LoVo (cell line): ENCODE data around the gene CACNB2.

Experiments used
- DNase-seq: peaks from one replicate; pipeline ENCODE4 v3.0.0-alpha.2; 2016; ENCODE audit warnings: low spot score

CACNB2 gene

GRCh38 chr10:18455086-18455884, 315.1 kb downstream of the CACNB2 start:
- no peak for DNase-seq

DNA sequence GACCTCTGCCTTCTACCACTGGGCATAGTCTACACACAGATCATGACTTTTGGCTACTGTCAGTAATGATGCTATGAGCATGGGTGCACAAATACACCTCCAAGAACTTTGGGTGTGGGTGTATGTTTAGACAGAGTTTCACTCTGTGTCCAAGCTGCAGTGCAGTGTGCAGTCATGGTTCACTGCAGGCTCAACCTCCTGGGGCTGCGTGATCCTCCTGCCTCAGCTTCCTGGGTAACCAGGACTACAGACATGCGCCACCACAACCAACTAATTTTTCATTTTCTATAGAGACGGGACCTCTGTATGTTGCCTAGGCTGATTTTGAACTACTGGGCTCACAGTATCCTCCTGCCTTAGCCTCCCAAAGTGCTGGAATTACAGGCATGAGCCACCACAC, 316.8 kb downstream of the CACNB2 start:
- DNase-seq: no peak

DNA sequence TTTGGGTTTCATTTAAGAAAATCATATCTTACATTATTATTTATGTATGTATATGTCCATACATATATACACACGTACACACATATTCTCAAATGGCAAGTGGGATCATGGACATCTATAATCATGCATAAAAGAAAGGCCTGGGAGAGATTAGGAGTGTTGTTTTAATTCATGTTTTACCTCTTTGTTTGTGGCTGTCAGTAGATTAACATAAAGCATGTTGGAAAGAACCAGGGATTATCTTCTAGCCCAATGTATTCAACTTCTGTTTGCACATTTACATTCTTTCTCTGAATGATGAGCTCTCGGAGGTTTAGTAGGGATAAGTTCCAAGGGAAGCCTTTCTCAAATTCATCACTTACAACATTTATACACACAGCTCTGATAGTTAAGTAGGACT, 319.8 kb downstream of the CACNB2 start:
- DNase-seq: no peak

GRCh38 chr10:18463673-18464211, 323.5 kb downstream of the CACNB2 start:
- no peak for DNase-seq

- no peak for DNase-seq
Measured at GRCh38 chr10:18469125-18469524, 328.9 kb downstream of the CACNB2 start.

- DNase-seq: no peak
Measured at GRCh38 chr10:18472977-18473376, 332.8 kb downstream of the CACNB2 start.

DNA sequence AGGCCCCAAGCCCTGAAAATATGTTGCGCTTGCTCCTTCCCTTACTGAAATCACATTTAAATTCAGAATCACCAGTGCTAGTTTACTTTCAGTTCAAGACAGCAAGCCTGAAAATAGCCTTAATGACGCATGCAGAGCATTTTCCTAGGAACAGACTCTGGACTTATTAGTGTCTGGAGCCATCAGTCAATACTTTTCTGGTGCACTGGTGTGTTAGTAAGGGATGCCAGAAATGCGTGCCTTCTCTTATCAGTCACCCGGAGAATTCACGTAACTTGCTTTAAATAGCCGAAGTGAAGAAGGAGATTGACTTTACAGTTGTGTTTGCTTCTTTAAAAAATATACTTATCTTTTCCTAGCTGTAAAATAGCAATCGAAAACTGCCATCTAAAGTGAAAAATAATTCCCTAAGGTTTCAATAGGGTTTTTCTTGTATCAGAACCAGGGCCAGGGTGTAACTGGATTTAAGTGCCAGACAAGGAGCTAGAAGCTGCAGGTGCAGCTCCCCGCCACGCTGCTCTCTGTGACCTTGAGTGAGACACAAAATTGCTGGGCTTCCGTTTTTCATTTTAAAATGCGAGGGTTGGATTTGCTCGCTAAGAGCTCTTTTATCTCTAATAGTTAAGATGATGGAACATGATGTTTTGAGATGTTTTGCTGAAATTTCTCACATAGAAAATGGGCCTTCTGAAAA, 333.3 kb downstream of the CACNB2 start:
- no peak for DNase-seq

DNA sequence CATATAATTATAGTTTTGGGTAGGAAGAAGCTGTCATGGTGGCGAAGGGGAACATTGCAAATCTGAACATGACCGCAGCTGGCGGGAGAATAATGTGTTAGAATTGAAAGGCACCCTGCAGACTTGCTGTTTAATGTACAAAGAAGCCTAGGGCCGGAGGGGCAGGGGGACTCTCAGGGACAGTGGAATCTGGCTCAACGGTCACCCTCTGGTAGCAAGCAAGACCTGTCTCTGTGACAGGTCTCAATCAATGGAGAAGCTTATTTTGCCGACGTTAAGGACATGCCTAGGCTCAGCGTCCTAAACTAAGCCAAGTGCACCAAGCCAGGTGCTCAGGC, 333.9 kb downstream of the CACNB2 start:
- no peak for DNase-seq

DNA sequence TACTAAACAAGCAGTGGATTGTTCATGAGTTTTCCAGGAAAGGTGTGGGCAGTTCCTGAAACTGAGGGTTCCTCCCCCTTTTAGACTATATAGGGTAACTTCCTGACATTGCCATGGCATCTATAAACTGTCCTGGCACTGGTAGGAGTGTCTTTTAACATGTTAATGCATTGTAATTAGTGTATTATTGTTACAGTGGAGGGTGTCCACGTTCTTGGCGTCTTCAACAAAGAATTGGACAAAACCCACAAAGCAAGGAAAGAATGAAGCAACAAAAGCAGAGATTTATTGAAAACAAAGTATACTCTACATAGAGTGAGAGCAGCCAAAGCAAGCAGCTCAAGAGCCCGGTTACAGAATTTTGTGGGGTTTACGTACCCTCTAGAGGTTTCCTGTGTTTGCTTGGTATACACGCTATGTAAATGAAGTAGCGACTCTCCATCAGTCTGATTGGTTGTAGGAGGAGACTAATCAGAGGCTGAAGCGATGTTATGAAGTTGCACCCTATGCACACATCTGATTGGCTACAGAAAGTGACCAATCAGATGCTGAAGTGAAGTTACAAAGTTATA, 335.9 kb downstream of the CACNB2 start:
- no peak for DNase-seq

DNA sequence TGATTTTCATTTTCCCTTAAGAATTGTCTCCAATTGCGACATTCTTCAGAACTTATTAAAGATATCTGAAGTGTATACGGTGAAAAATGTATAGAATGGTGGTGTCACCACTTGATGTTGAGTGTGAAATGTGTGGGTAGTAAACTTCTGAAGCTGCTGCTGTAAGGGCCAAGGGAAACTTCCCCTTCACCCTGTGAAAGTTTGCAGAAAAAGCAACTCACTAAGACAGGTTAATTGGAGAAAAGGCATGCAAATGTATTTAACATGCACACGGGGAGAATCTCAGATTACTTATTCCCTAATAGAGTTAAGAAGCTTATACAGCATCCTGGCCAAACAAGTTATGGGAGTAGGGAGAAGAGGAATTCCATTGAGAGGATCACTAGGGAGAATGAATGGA, 338.1 kb downstream of the CACNB2 start:
- DNase-seq: no peak

DNA sequence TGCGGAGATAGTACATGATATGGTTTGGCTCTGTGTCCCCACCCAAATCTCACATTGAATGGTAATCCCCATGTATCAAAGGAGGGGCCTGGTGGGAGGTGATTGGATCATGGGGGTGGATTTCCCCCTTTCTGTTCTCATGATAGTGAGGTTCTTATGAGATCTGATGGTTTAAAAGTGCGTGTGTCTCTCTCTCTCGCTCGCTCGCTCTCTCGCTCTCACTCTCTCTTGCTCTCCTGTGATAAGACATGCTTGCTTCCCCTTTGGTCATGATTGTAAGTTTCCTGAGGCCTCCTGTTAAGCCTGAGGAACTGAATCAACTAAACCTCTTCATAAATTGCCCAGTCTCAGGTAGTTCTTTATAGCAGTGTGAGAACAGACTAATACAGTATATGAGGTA, 339.3 kb downstream of the CACNB2 start:
- no peak for DNase-seq

- no peak for DNase-seq
Measured at GRCh38 chr10:18483516-18484186, 343.4 kb downstream of the CACNB2 start.

DNA sequence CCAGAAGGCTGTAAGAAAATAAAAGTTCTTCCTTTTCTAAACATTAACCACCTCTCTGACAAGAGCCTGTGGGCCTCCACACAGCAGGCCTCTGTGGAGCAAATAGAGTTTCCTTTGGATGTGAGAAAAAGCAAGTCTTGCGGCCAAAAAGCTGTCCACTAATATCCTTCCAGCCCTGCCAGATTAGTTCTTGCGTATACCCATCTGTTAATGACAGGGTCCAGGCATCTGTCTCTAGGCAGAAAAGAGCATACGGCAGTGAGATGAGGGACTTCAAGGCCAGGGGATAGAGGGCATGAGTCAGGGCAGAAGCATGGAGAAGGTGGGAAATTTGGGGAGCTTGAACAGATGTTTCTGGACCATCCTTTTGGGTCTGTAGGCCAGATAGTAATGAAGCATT, 346.2 kb downstream of the CACNB2 start:
- no peak for DNase-seq

DNA sequence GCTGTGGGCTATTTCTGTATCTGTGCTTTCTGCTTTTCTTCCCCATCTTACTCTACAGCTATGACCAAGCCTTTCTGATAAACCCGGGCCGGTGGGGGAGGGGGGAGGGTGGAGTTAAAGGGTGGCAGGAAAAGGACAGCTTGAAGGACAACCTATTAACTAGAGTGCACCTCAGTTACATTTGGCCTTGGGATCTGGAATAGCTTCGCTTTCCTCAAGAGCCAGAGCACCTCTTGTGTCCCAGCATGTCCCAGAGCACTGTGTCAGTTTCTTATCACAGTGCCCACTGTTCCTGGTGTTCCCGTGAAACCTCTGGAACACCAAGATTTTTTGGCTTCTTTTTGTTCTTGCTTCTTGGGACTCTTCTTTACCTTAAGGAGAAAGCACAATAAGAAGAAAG, 350.5 kb downstream of the CACNB2 start:
- no peak for DNase-seq

DNA sequence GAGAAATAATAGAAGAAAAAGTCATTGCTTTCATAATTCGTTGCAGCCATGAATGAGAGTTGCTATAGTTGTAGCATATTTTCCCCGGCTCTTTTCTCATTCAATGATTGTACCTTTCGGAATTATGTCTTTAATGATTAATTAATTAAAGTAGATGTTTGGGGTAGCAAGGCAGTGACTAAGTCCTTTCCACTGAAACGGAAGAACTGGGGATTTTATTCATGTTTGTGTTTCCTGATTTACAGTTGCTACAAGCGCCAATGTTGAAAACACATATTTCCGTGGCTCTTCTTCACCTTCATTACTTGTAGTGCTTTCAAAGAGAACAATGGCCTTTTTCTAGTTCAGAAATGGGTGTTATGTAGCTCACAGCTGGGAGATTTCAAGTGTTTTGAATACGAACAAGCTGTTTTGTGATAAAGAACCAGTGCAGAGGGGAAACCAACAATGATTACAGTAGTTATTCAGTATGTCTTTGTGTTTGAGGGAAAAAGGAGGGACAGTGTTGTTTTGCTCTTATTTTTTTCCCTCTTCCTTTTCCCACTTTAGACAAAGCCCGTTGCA, 357.7 kb downstream of the CACNB2 start:
- no peak for DNase-seq

- no peak for DNase-seq
Measured at GRCh38 chr10:18498998-18499397, 358.8 kb downstream of the CACNB2 start.

GRCh38 chr10:18500576-18500975, 360.4 kb downstream of the CACNB2 start:
- no peak for DNase-seq

DNA sequence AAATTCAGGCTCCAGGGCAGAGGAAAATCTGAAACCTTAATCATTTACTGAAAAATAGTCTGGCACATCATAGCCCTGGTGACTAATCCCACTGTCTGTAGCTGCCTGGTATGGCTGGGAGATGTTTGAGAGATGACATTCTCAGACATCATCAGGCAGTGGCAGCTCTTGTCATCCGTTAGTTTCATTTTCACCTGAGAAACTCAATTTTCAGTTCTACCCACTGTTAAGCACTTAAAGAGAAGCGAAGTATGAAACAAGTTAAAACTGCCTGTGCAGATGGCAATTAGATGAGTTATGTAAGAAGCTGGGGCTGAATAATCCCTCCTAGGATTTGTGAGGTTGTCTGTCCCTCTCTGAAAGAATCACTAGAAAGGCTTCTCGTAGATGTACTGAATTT, 361.0 kb downstream of the CACNB2 start:
- DNase-seq: no peak

DNA sequence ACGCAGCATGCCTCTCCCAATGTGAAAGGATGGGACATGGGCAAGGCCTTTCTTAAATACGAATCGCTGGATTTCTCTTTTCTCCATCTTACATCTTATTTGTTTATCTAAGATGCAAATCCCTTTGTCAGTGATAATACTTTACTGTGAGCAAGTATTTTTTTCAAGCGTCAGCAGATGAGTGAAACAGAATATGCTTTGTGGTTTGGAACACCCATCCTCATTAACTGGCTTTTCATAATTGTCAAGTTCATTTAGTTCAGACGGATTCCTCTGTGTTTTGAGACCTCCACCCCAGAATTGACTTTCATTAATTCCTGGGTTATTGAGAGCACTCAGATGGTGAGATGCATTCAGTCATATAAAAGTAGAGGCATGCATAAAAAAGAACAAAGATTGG, 361.4 kb downstream of the CACNB2 start:
- DNase-seq: no peak

DNA sequence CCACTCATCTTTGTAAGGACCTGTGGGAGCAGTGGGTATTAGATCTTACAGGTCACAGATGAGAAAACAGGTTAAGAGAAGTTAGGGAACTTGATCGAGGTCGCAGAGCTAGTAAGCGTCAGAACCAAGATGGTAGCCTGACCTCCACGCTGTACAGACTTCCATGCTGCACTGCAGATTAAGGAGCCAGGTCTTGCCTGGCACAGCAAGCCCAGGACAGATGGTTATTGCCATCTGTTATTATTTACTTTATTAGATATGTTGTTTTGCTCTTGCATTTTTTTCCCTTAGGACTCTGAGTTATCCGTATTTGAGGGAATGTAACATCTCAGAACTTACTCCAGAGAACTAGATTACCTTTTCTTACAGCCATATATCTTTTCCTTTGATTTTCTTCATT, 363.9 kb downstream of the CACNB2 start:
- DNase-seq: no peak

DNA sequence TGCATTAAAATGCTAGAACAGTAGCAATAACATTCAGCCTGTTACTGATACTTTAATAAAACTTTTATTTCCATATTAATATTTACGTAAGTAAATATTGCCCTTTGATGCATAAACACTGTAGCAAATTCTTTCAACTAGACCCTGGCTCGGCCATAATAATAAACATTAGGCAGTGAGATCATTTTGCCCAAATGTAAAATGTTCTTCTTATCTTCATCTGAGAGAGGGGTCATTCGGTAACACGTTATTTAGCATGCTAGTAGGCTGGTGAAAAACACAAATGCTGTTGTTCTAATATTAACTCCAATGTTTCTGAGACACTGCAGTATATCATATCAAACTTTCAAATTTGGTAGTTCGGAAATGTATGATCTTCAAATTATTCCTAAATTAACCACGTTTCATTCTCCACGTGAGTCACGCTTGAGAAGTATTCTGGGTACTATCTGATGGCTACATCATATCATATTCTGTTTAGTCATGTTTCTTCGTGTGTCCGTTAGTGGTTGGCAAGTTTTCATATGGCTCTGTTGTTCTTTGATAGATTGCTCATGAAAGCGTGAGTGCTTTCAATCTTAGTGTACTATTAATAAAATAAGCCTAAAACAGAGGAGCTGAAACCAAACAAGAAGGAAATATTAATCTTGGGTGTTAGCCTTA, 365.4 kb downstream of the CACNB2 start:
- no peak for DNase-seq

GRCh38 chr10:18508587-18508986, 368.4 kb downstream of the CACNB2 start:
- DNase-seq: no peak
